GM12878 (cell line): ENCODE data around the gene KNTC1. TPM values are rescaled to one million over a fixed set of nuclear protein-coding genes. Genes with fewer than 3 reads are reported as not detected.

Experiments
- ATAC-seq: fragments of 200-7000 bp; cut with Tn5 transposase; 3 replicates; pipeline ENCODE4 v1.9.1; 2020; ENCODE audit warnings: mild to moderate bottlenecking, moderate library complexity
- BruUV-seq: library from RNA; stranded (reverse); fragments of 400-500 nt; replicated peaks from 2 replicates; lab custom pipeline; 2021; lab: Mats Ljungman, UMichigan
- CTCF ChIA-PET: fragments of 300-600 bp; sonication (Branson Sonifier 250); formaldehyde crosslinking; extraction: SDS; loops from one replicate; lab custom pipeline; 2021; ENCODE audit warnings: inconsistent platforms; lab: Yijun Ruan, JAX
- POLR2A ChIA-PET: fragments of 350-600 bp; formaldehyde crosslinking; extraction: SDS; loops from one replicate; lab custom pipeline; 2021; ENCODE audit warnings: inconsistent platforms; lab: Charles Lee
- RAD21 ChIA-PET: fragments of 300-600 bp; sonication (Branson Sonifier 250); formaldehyde crosslinking; loops from one replicate; lab custom pipeline; 2023; ENCODE audit warnings: antibody characterized with exemption; ENCODE audit not compliant: unreplicated experiment; lab: Charles Lee
- SMC1A ChIA-PET: fragments of 300-600 bp; sonication (Branson Sonifier 250); formaldehyde crosslinking; loops from one replicate; lab custom pipeline; 2023; ENCODE audit not compliant: unreplicated experiment, uncharacterized antibody; lab: Charles Lee
- DNase-seq: peaks from one replicate; pipeline ENCODE4 v3.0.0-alpha.2; 2011; ENCODE audit warnings: low read depth, low spot score
- FAIRE-seq: peaks from 3 replicates; lab custom pipeline; 2011; peaks lifted over from hg19 to GRCh38; lab: Jason Lieb, UNC
- H2AFZ ChIP-seq: 2 replicates; pipeline ENCODE4 v1.6.0; 2011; ENCODE audit warnings: low read depth, low read length, control low read depth; ENCODE audit not compliant: control insufficient read depth
- H3K27ac ChIP-seq: 2 replicates; pipeline ENCODE4 v1.5.1; 2011; ENCODE audit warnings: control low read depth; ENCODE audit not compliant: control insufficient read depth, insufficient read depth
- H3K27me3 ChIP-seq, 2 experiments: replicated peaks in 1 of 2; 2 replicates each; pipeline versions ENCODE4 v1.6.0 to v1.6.1; 2011; ENCODE audit warnings: low read length in 1 of 2; ENCODE audit not compliant: control insufficient read depth in 2 of 2, insufficient read depth in 2 of 2
- H3K36me3 ChIP-seq, 2 experiments: 2 replicates each; pipeline ENCODE4 v1.5.1; 2011; ENCODE audit warnings: low read length in 1 of 2; ENCODE audit not compliant: control insufficient read depth in 2 of 2, insufficient read depth in 2 of 2
- H3K4me1 ChIP-seq: 2 replicates; pipeline ENCODE4 v1.6.1; 2011; ENCODE audit warnings: mild to moderate bottlenecking, low read length, moderate library complexity, mixed read lengths; ENCODE audit not compliant: control insufficient read depth, insufficient read depth
- H3K4me2 ChIP-seq: 2 replicates; pipeline ENCODE4 v1.6.0; 2011; ENCODE audit warnings: control low read depth; ENCODE audit not compliant: control insufficient read depth, insufficient read depth
- H3K4me3 ChIP-seq: fragments of 200-600 bp; sonication (generic); 2 replicates; pipeline ENCODE4 v1.5.1; 2016
- H3K79me2 ChIP-seq: 2 replicates; pipeline ENCODE4 v1.6.0; 2011; ENCODE audit warnings: low read length; ENCODE audit not compliant: control insufficient read depth, insufficient read depth
- H3K9ac ChIP-seq: 2 replicates; pipeline ENCODE4 v1.8.0; 2011; ENCODE audit warnings: low read length, control low read depth, mixed read lengths; ENCODE audit not compliant: control insufficient read depth, insufficient read depth
- H3K9me3 ChIP-seq: replicated peaks from 3 replicates; pipeline ENCODE4 v1.5.1; 2011; ENCODE audit warnings: mild to moderate bottlenecking, low read length; ENCODE audit not compliant: control insufficient read depth, insufficient read depth
- H4K20me1 ChIP-seq: 2 replicates; pipeline ENCODE4 v1.6.0; 2011; ENCODE audit not compliant: control insufficient read depth, insufficient read depth
- ATF2 ChIP-seq: IDR thresholded peaks from 2 replicates; pipeline ENCODE4 v1.6.1; 2012; ENCODE audit warnings: low read length, inconsistent platforms
- ATF3 ChIP-seq: IDR thresholded peaks from 2 replicates; pipeline ENCODE4 v1.6.1; 2011; ENCODE audit warnings: low read depth, mild to moderate bottlenecking, low read length, moderate library complexity, borderline replicate concordance; ENCODE audit errors: extremely low read depth
- CREM ChIP-seq: IDR thresholded peaks from 2 replicates; pipeline ENCODE4 v1.6.1; 2014; ENCODE audit warnings: antibody characterized with exemption, low read depth
- EZH2 ChIP-seq: IDR thresholded peaks from 2 replicates; pipeline ENCODE4 v1.6.1; 2012; ENCODE audit warnings: low read depth, mild to moderate bottlenecking, control low read depth, inconsistent platforms, low read length, borderline replicate concordance; ENCODE audit not compliant: control insufficient read depth
- MEF2A ChIP-seq: IDR thresholded peaks from 2 replicates; pipeline ENCODE4 v1.6.1; 2011; ENCODE audit warnings: low read depth, mild to moderate bottlenecking, low read length, moderate library complexity; ENCODE audit not compliant: insufficient read depth
- MEF2B ChIP-seq: fragments of 450-650 bp; IDR thresholded peaks from 2 replicates; pipeline ENCODE4 v1.6.1; 2018; ENCODE audit warnings: mild to moderate bottlenecking, moderate library complexity; ENCODE audit not compliant: partially characterized antibody, poor library complexity, severe bottlenecking
- MYC ChIP-seq: IDR thresholded peaks from 2 replicates; pipeline ENCODE4 v1.6.1; 2011; ENCODE audit warnings: mild to moderate bottlenecking, low read length, moderate library complexity, inconsistent platforms; ENCODE audit not compliant: insufficient read depth, insufficient replicate concordance, insufficient read length, severe bottlenecking
- NFYB ChIP-seq: IDR thresholded peaks from 2 replicates; pipeline ENCODE4 v1.6.1; 2011; ENCODE audit warnings: low read depth, mild to moderate bottlenecking, low read length, improper control_type of control experiment, moderate library complexity; ENCODE audit not compliant: insufficient read depth
- POU2F2 ChIP-seq: IDR thresholded peaks from 3 replicates; pipeline ENCODE4 v1.6.1; 2011; ENCODE audit warnings: low read depth, mild to moderate bottlenecking, low read length, borderline replicate concordance
- RCOR1 ChIP-seq: conservative IDR thresholded peaks from 2 replicates; pipeline ENCODE4 v1.6.1; 2012; ENCODE audit warnings: low read depth, low read length, improper control_type of control experiment
- REST ChIP-seq: IDR thresholded peaks from 2 replicates; pipeline ENCODE4 v1.6.1; 2012; ENCODE audit warnings: mild to moderate bottlenecking, low read depth, low read length
- RUNX3 ChIP-seq: IDR thresholded peaks from 2 replicates; pipeline ENCODE4 v1.6.1; 2012; ENCODE audit warnings: low read length, inconsistent platforms
- SPI1 ChIP-seq: IDR thresholded peaks from 2 replicates; pipeline ENCODE4 v1.6.1; 2011; ENCODE audit warnings: low read depth, mild to moderate bottlenecking, low read length, moderate library complexity, borderline replicate concordance; ENCODE audit not compliant: insufficient read depth
- TCF3 ChIP-seq: IDR thresholded peaks from 2 replicates; pipeline ENCODE4 v1.6.1; 2012; ENCODE audit warnings: low read depth, mild to moderate bottlenecking, low read length, borderline replicate concordance; ENCODE audit not compliant: insufficient read depth
- TCF7 ChIP-seq: IDR thresholded peaks from 2 replicates; pipeline ENCODE4 v1.6.1; 2014; ENCODE audit warnings: antibody characterized with exemption, borderline replicate concordance
- YBX1 ChIP-seq: fragments of 450-650 bp; IDR thresholded peaks from 2 replicates; pipeline ENCODE4 v1.6.1; 2016; ENCODE audit warnings: antibody characterized with exemption
- ZNF207 ChIP-seq: fragments of 450-650 bp; IDR thresholded peaks from 2 replicates; pipeline ENCODE4 v1.6.1; 2014; ENCODE audit warnings: antibody characterized with exemption, mild to moderate bottlenecking, borderline replicate concordance
- ZNF24 ChIP-seq: fragments of 450-650 bp; IDR thresholded peaks from 2 replicates; pipeline ENCODE4 v1.6.1; 2017; ENCODE audit warnings: antibody characterized with exemption, mild to moderate bottlenecking
- ZSCAN29 ChIP-seq: fragments of 450-650 bp; IDR thresholded peaks from 2 replicates; pipeline ENCODE4 v1.6.1; 2017; ENCODE audit warnings: mild to moderate bottlenecking, moderate library complexity
- WGBS: methylation state at CpG from one replicate; pipeline ENCODE4 v1.1.6; 2016; ENCODE audit warnings: low lambda C conversion rate; ENCODE audit not compliant: insufficient replicate concordance, insufficient coverage; ENCODE audit errors: missing lambda C conversion rate; 5-methylcytosine and 5-hydroxymethylcytosine counted together
- in situ Hi-C: fragments of 300-500 bp; cut with MboI; formaldehyde crosslinking; loops from 9 replicates; pipeline ENCODE4 v1.14.3; 2018; ENCODE audit warnings: mixed read lengths
- intact Hi-C: fragments of 100-400 bp; cut with micrococcal nuclease; formaldehyde crosslinking; loops from one replicate; pipeline ENCODE4 v1.14.2; 2022; ENCODE audit not compliant: unreplicated experiment
- polyA plus RNA-seq, 11 experiments: library from polyadenylated mRNA; depleted of rRNA in 4 of 11; unstranded in 6 of 11; stranded (reverse) in 5 of 11; fragments of >200 nt; fragmentation: Nextera tagmentation in 4 of 11; fragmentation: Illumina TruSeq in 1 of 11; extraction: Ambion mirVana in 4 of 11; extraction: Trizol in 1 of 11; gene quantifications; 1 replicate in 1 of 11; 2 replicates in 10 of 11; pipeline versions ENCODE4 v1.2.1 to v1.2.3, GENCODE V29; 2011 to 2016; ENCODE audit warnings: inconsistent platforms in 2 of 11, missing spikeins in 2 of 11, low read depth in 1 of 11
- total RNA-seq, 4 experiments: library from RNA; depleted of rRNA in 3 of 4; stranded (reverse); fragments of >200 nt in 3 of 4; fragmentation: Illumina TruSeq in 1 of 4; extraction: Trizol in 1 of 4; gene quantifications; 2 replicates each; pipeline versions ENCODE4 v1.2.1 to v1.2.3, GENCODE V29; 2013 to 2021

KNTC1 gene
- total and polyA plus RNA-seq, 10 of the 15 experiments (the other 5 are each of a cell fraction or from before 2014, with no cell fraction given), result 37.2 to 118 (median 76.3) TPM

GRCh38 chr12:122544537-122544936 lies 17.5 kb downstream of the KNTC1 start:
- no peak overlapping the region for H3K9ac ChIP-seq
- ChIA-PET POLR2A (interaction anchor here (0.8 to 1.1 kb wide), 2 partner anchors 9 to 44 kb away, joined by 4 read pairs; partner anchors contain the start of gene ZCCHC8), RAD21 (interaction anchor here (1.2 to 1.4 kb wide), 2 partner anchors 15 to 44 kb away, joined by 4 to 6 read pairs; partner anchors contain the start of gene ZCCHC8), CTCF (interaction anchor here (0.7 to 1.0 kb wide), 3 partner anchors 71 to 145 kb away, joined by 3 to 4 read pairs (median 4); no protein-coding TSS in a partner anchor), SMC1A (interaction anchor here (1.1 to 2.6 kb wide), 3 partner anchors 15 to 71 kb away, joined by 3 to 9 read pairs (median 5); partner anchors contain the start of gene ZCCHC8)
- H3K36me3 ChIP-seq, result peaks cover 0 to 14% of the 10 kb centered on the region in 2 experiments; a peak in 3 of 4 replicates
- H3K27ac ChIP-seq, result peak overlapping the region; percentile 76
- in situ Hi-C loops, result no loop called here
- H3K4me2 ChIP-seq, result peak overlapping the region; percentile 68
- DNase-seq (no peak), FAIRE-seq (no peak), ATAC-seq (peak; percentile 82)
- peak overlapping the region; percentile 27; the same call in 1 of the 2 replicates for H3K4me3 ChIP-seq
- intact Hi-C loops, result no loop called here
- peak overlapping the region; percentile 51 for H2AFZ ChIP-seq
- no peaks in the 10 kb centered on the region for H3K9me3 ChIP-seq
- no peaks in the 10 kb centered on the region for H3K27me3 ChIP-seq
- no peaks in the 10 kb centered on the region; the same call in 1 of the 2 replicates for H3K79me2 ChIP-seq
- BruUV-seq, result no TSS peak
- peaks cover 18% of the 10 kb centered on the region for H3K4me1 ChIP-seq
- H4K20me1 ChIP-seq, result no peaks in the 10 kb centered on the region
- WGBS, result 38% methylated on average over 2 of the region's 2 CpGs
- no peak for TF ChIP-seq MYC
- no peak for TF ChIP-seq REST
- peak; percentile 90 for TF ChIP-seq RUNX3
- no peak for TF ChIP-seq YBX1
- no peak for TF ChIP-seq RCOR1
- no peak for TF ChIP-seq NFYB
- peak; percentile 12 for TF ChIP-seq MEF2B
- TF ChIP-seq ATF2, result no peak; the same call in 1 of the 2 replicates
- no peak for TF ChIP-seq EZH2
- no peak for TF ChIP-seq ZNF207
- no peak for TF ChIP-seq ATF3
- TF ChIP-seq POU2F2, result no peak
- TF ChIP-seq SPI1, result no peak
- TF ChIP-seq TCF7, result no peak
- TF ChIP-seq CREM, result 0 out of 2 replicates have a peak, but pooled peaks have one; percentile 26
- TF ChIP-seq MEF2A, result 0 out of 2 replicates have a peak, but pooled peaks have one; percentile 11
- no peak for TF ChIP-seq TCF3
- TF ChIP-seq ZSCAN29, result no peak
- 0 out of 2 replicates have a peak, but pooled peaks have one; percentile 15 for TF ChIP-seq ZNF24
